Tibial nerve (tissue), 4 donors: ENCODE data around the gene ABI3BP.

Experiments
- CTCF ChIP-seq, 5 experiments: fragments of 200-600 bp in 3 of 5; fragments of 450-650 bp in 2 of 5; sonication (generic) in 3 of 5; IDR thresholded peaks; one replicate each; pipeline ENCODE4 v1.5.1; 2016 to 2019; ENCODE audit warnings: antibody characterized with exemption in 5 of 5, mild to moderate bottlenecking in 3 of 5, moderate library complexity in 2 of 5
- EP300 ChIP-seq, 2 donors: sonication (generic); formaldehyde crosslinking; IDR thresholded peaks; one replicate each; pipeline ENCODE4 v1.6.1; 2017; ENCODE audit warnings: antibody characterized with exemption in 2 of 2, mild to moderate bottlenecking in 1 of 2
- POLR2A ChIP-seq, 2 donors: fragments of 450-650 bp; IDR thresholded peaks; one replicate each; pipeline ENCODE4 v1.6.1; 2017; ENCODE audit warnings: antibody characterized with exemption in 2 of 2, mild to moderate bottlenecking in 2 of 2, moderate library complexity in 2 of 2

GRCh38 chr3:100825574-100825973, 167.6 kb downstream of the ABI3BP start:
- TF ChIP-seq CTCF (IDR thresholded peaks at IDR 0.05): no peak
- no peak for TF ChIP-seq EP300 (IDR thresholded peaks at IDR 0.05)
- TF ChIP-seq POLR2A (IDR thresholded peaks at IDR 0.05): no peak
